NCI-H345 (cell line): ENCODE data around the gene MARCHF6.
"Not testable (repeated sequence)": the region's sequence is repeated elsewhere in the genome, so short reads cannot be mapped to it uniquely, and the experiment has no call there.

ENCODE experiments used
- DNase-seq: peaks from one replicate; lab custom pipeline; 2025; lab: John Stamatoyannopoulos, UW

MARCHF6 gene

DNA sequence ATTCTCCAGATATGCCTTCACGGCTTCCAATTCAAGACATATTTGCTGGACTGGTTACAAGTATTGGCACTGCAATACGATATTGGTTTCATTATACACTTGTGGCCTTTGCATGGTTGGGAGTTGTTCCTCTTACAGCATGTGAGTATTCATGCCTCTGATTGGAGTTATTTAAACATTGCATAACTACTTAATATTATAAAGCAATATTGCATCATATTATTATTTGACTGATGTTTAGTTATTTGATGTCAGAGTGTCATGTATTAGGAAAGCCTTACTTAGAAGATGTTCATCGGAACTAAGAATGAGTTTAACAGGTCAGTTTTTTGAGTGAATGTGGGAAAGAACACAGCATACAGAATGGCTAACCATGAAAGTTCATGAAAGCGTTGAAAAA is 28.3 kb downstream of the MARCHF6 start:
- DNase-seq: no peak

DNA sequence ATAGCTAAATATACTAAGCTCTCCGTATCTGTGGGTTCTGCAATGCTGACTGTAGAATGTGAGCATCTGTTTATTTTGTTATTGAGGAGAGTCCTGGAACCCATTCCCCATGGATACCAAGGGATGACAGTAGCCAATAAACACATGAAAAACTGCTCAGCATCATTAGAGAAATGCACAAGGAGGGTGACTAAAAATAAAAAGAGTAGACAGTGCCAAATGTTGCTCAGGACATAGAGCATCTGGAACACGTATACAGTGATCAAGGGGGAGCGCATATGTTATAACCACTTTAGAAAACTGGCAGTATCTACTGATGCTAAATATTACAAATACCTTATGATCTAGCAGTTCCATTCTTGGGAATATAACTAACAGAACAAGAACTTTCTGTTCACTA is 31.0 kb downstream of the MARCHF6 start:
- no peak for DNase-seq

DNA sequence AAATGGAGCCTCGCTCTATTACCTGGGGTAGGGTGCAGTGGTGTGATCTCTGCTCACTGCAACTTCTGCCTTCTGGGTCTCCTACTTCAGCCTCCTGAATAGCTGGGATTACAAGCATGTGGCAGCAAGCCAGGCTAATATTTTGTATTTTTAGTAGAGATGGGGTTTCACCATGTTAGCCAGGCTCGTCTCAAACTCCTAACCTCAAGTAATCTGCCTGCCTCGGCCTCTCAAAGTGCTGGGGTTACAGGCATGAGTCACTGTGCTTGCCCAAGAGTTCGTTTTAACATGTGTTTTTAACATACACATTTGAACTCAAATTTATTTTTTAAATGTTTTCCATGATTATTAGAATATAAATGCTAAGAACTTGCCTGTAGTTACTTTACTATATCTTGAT is 34.2 kb downstream of the MARCHF6 start:
- DNase-seq: no peak

DNA sequence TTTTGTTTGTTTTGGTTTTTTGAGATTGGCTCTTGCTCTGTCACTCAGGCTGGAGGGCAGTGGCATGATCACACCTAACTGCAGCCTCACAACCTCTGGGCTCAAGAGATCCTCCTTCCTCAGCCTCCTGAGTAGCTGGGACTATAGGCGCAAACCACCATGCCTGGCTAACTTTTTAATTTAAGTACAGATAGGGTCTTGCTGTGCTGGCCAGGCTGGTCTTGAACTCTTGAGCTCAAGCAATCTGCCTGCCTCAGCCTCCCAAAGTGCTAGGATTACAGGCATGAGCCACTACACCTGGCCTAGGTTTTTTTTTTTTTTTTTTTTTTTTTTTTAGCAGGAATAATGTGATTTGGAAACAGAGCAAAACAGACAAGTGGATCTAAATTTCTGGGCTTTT is 37.6 kb downstream of the MARCHF6 start:
- DNase-seq: no peak

DNA sequence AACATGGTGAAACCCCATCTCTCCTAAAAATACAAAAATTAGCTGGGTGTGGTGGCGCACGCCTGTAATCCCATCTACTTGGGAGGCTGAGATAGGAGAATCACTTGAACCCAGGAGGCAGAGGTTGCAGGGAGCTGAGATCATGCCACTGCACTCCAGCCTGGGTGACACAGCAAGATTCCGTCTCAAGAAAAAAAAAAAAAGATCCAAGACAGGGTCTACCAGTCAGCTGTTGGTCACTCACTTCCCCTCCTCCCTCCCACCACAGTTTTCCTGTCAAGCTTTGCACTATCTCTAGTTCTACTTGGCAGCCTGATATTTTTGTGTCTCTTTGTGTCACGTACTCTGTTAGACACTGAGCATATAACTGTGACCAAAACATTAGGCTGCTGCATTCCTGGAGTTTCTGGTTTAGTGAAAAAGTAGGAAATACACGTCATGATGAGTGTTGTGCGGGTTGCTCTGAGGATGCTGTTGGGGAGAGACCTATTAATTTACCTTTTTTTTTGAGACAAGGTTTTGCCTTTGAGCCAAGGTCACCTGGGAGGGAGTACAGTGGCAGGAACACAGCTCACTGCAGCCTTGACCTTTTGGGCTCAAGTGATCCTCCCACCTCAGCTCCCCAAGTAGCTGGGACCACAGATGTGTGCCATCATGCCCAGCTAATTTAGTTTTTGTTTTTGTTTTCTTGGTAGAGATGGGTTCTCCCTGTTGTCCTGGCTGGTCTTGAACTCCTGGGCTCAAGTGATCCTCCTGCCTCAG is 39.3 kb downstream of the MARCHF6 start:
- DNase-seq: not testable (repeated sequence)

DNA sequence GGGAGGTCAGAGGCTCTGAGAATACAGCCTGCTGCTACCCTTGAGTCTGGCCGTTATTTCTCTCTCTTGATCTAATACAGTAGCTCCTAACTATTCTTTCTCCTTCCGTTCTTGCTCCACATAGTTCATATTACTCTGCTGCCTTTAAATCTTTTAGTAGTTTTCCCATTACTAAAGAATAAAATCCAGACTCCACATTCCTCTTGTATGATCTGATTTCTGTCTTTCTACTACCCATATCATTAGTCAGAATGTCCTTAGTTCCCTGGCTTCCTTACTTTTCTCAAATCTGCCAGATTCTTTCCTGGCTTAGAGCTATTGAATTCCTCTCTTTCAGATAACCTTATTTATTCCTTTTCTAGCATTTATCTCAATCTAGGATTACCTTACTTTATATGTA is 40.0 kb downstream of the MARCHF6 start:
- no peak for DNase-seq

DNA sequence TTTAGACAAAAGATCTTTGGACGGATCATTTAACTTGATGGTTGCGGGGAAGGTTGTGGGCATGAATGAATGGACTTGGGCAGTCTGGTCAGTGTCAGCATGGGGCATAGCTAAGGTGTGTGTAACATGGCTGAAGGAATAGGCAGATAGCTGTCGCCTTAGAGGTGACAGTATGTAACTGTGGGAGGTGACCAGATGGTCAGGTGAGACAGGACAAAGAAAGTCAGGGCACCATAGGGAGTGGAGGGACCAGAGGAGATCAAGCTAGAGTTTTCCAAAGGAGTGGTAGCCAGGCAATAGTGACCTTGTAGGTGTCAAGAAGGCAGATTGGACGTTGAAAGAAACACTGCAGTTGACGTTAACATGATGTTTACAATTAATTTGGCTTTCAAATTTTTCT is 43.1 kb downstream of the MARCHF6 start:
- DNase-seq: no peak

DNA sequence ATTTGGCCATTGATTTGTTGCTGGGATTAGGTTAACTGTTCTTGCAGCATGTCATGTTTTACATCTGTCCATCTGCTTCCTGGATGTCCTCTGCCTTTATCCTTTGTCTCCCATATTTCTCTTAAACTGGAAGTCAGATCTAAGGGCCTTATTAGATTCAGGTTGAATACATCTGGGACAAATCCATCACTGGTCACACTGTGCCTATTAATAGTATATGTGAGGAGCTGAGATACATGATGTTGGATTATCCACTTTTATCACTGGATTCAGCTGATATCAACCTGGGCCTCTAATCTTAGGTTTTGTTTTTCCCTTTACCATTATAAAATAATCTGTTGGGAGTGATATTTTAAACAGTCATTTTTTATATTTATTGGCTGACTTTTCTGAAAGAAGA is 46.3 kb downstream of the MARCHF6 start:
- no peak for DNase-seq

DNA sequence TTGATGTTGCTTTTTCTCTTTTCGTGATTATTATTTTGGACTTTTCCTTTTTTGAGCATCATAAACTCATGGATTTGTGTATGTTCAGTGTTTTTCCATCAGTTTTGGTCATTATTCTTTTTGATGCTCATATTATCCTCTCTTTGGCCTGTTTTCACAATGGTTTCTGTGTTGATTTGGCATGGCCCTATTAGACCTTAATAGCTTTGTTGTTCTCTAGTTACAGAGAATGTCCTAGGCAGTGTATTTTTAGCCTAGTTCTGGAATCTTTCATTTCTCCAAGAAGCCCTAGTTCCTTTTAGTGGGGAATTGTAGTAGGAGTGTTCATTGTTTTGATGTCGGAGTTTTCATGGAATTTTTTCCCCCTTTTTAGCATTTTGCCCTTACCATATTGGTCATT is 46.9 kb downstream of the MARCHF6 start:
- DNase-seq: no peak

DNA sequence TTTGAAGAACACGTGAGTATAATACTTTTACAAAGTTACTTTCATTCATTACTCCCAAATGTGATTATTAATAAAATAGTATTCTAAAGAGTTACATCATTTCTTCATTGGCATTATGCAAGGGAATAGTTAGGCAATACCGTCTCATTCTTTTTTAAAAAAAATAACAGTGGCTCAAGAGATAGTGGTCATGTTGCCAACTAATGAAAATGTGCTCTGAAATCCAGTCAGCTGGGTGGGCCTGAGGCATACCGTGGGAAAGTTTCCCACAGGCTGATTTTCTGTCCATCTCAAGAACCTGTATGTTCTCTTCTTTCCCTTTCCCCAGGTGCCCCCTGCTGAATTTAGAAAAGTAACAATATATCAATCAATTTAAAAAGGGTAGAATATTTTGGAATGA is 47.3 kb downstream of the MARCHF6 start:
- no peak for DNase-seq

DNA sequence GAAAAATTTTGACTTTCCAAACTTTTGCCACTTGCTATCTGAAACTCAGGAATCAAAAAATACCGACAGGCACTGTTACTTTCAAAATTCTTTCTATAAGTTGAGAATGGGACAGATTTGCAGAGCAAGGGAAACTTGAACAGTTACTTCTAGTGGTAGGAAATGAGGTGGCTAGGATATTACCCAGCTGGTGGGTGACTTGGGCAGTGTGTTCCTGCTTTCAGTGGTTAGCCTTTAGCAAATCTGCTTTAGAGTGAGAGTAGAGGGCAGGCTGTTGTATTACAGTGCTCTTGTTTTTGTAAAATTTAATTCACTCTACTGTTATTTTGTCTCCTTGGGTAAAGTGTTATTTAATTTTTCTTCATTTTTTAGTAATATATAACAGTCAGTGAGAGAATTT is 48.0 kb downstream of the MARCHF6 start:
- no peak for DNase-seq
